Brain microvascular endothelial cell (primary cell): ENCODE results near the gene ARHGAP10.

Experiments
- DNase-seq: peaks from one replicate; pipeline ENCODE4 v3.0.0-alpha.2; 2020
- H3K27ac ChIP-seq: fragments of 250-450 bp; sonication (Bioruptor Pico); 2 replicates; pipeline ENCODE4 v1.5.1; 2020; ENCODE audit warnings: mild to moderate bottlenecking, moderate library complexity
- H3K27me3 ChIP-seq: fragments of 250-450 bp; sonication (Bioruptor Pico); replicated peaks from 2 replicates; pipeline ENCODE4 v1.5.1; 2020; ENCODE audit warnings: mild to moderate bottlenecking
- H3K36me3 ChIP-seq: fragments of 250-450 bp; sonication (Bioruptor Pico); replicated peaks from 2 replicates; pipeline ENCODE4 v1.5.1; 2020; ENCODE audit warnings: mild to moderate bottlenecking
- H3K4me3 ChIP-seq: 2 replicates; pipeline ENCODE4 v1.5.1; 2011; ENCODE audit warnings: low read depth, mild to moderate bottlenecking, control low read depth, low read length, moderate library complexity
- CTCF ChIP-seq: IDR thresholded peaks from 2 replicates; pipeline ENCODE4 v1.5.1; 2011; ENCODE audit warnings: low read depth, mild to moderate bottlenecking, moderate library complexity, low read length, control low read depth, inconsistent platforms; ENCODE audit errors: missing control alignments
- in situ Hi-C: cut with HindIII; loops from 2 replicates; pipeline ENCODE4 v1.10.0; 2017; ENCODE audit warnings: low sequenced_read_pairs, low pct_ligation_motif_present

Gene ARHGAP10

DNA sequence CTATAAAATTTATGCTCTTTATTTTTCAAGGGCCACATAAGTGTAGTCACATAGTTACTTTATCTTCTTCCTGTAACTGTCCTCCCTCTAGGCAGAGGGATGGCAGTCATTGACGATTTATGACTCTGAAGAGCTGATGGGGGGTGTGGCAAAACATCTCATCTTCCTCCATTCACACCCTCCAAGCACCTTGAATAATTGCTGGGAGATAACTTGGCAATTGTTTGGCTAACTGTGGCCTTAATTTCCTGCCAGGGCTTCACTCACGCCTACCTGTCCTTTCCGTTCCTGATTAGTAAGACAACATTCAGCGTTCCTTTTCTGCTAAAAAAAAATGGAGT lies 329.2 kb downstream of the ARHGAP10 start:
- H3K27ac ChIP-seq: no peak overlapping the region
- H3K36me3 ChIP-seq: peaks cover 9% of the 10 kb centered on the region
- H3K4me3 ChIP-seq: no peak overlapping the region
- no peak for TF ChIP-seq CTCF
- DNase-seq: no peak
- H3K27me3 ChIP-seq: no peaks in the 10 kb centered on the region
- in situ Hi-C loops: no loop called here

GRCh38 chr4:148061795-148062194 lies 329.9 kb downstream of the ARHGAP10 start:
- Histone ChIP-seq H3K4me3 (no peak overlapping the region), H3K27ac (no peak overlapping the region), H3K36me3 (peaks cover 9% of the 10 kb centered on the region), H3K27me3 (no peaks in the 10 kb centered on the region)
- TF ChIP-seq CTCF: no peak
- DNase-seq: no peak
- in situ Hi-C loops: no loop called here

- H3K27me3 ChIP-seq: no peaks in the 10 kb centered on the region
- no peak for DNase-seq
- peaks cover 9% of the 10 kb centered on the region for H3K36me3 ChIP-seq
- in situ Hi-C loops: no loop called here
- no peak overlapping the region for H3K4me3 ChIP-seq
- TF ChIP-seq CTCF: no peak
- H3K27ac ChIP-seq: no peak overlapping the region
These were observed 330.5 kb downstream of the ARHGAP10 start for GRCh38 chr4:148062301-148062950.

- peaks cover 9% of the 10 kb centered on the region for H3K36me3 ChIP-seq
- no peak overlapping the region for H3K27ac ChIP-seq
- no peak for DNase-seq
- TF ChIP-seq CTCF: no peak
- H3K27me3 ChIP-seq: no peaks in the 10 kb centered on the region
- no peak overlapping the region for H3K4me3 ChIP-seq
- in situ Hi-C loops: no loop called here
These were observed 332.6 kb downstream of the ARHGAP10 start for GRCh38 chr4:148064451-148064850.

DNA sequence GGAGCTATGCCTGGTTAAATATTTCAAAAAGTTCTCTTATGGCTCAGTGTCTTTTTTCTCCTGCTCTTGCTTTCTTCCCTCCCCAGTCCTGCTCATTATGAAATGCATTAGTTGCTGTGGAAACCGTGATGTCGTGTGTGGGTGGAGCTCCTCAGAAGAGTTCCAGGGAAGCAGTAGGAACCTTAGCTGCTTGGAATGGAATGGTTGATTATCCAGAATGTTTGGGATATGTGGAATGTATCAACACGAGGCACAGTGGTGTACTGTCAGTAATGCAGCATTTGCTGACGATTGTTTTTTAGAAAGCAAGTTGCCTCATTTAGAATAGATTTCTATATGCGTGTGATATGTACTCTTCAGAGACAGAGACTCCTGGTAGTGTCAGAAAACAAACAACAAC lies 333.2 kb downstream of the ARHGAP10 start:
- Histone ChIP-seq H3K4me3 (no peak overlapping the region), H3K36me3 (peaks cover 9% of the 10 kb centered on the region), H3K27me3 (no peaks in the 10 kb centered on the region), H3K27ac (no peak overlapping the region)
- in situ Hi-C loops: no loop called here
- TF ChIP-seq CTCF: no peak
- peak; percentile 47 for DNase-seq

DNA sequence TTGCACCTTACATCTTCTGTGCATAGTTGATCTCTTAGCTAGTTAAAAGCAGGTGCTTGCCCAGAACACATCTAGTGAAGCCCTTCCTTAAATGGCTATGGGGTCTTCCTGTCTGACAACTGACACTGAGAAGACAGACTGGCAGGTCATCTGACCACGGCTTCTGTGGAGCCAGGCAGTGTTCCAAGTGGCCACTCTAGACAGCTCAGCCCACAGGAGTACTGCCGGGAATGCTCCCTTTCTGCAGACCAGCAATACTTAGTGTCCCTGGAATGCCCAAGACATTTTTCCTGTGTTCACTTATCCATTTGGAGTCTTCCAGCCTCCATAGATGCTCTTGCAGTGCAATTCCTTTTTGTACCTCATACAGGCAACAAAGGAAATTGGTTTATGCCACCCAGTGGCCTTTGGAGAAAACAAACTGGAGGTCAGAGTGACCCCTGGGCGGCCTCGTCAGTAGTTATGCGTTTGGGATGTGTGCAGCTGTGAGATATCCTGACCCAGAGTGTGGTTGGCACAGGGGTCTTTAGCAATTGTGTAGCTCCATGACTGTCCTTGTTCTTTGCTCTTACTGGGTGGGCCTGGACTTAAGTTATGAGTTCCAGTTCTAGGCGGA lies 335.5 kb downstream of the ARHGAP10 start:
- H3K27ac ChIP-seq: no peak overlapping the region
- in situ Hi-C loops: no loop called here

More for the DNA sequence above, 335.5 kb downstream of the ARHGAP10 start:
- DNase-seq: no peak
- Histone ChIP-seq H3K36me3 (peaks cover 11% of the 10 kb centered on the region), H3K27me3 (no peaks in the 10 kb centered on the region), H3K4me3 (no peak overlapping the region)
- TF ChIP-seq CTCF: peak; percentile 5
